Psoas muscle (tissue), 8 donors: Measurements from ENCODE around the gene MAP1LC3B2. TPM values are rescaled to one million over a fixed set of nuclear protein-coding genes. Genes with fewer than 3 reads are reported as not detected.
A peak's percentile ranks its signal among the peaks of the same experiment; 100 is the strongest.

Experiments used
- ATAC-seq, 4 donors: fragments of 200-7000 bp; cut with Tn5 transposase; one replicate each; pipeline ENCODE4 v1.9.1; 2020; ENCODE audit warnings: moderate library complexity in 3 of 4, mild to moderate bottlenecking in 2 of 4
- DNase-seq, 2 donors: peaks; one replicate each; pipeline ENCODE4 v3.0.0-alpha.2; 2020
- H3K27ac ChIP-seq: fragments of 200-600 bp; one replicate; pipeline ENCODE4 v1.8.0; 2022
- H3K27me3 ChIP-seq, 3 donors: fragments of 200-600 bp in 1 of 3; one replicate each; pipeline versions ENCODE4 v1.6.1 to v1.8.0; 2013 to 2022; ENCODE audit warnings: low read length in 2 of 3, mild to moderate bottlenecking in 2 of 3, moderate library complexity in 1 of 3; ENCODE audit not compliant: insufficient read depth in 3 of 3
- H3K36me3 ChIP-seq, 2 donors: fragments of 200-600 bp in 1 of 2; one replicate each; pipeline versions ENCODE4 v1.6.1 to v1.8.0; 2013 to 2022; ENCODE audit warnings: low read depth in 1 of 2, mild to moderate bottlenecking in 1 of 2, moderate library complexity in 1 of 2; ENCODE audit not compliant: insufficient read depth in 1 of 2
- H3K4me1 ChIP-seq: fragments of 200-600 bp; one replicate; pipeline ENCODE4 v1.8.0; 2022
- H3K4me3 ChIP-seq: fragments of 200-600 bp; one replicate; pipeline ENCODE4 v1.8.0; 2022; ENCODE audit warnings: mild to moderate bottlenecking
- H3K9me3 ChIP-seq: fragments of 200-600 bp; one replicate; pipeline ENCODE4 v1.8.0; 2022
- WGBS, 3 donors: extraction: QIAGEN DNeasy Blood & Tissue Kit; methylation state at CpG; one replicate each; pipeline versions ENCODE4 v1.1.6 to v1.1.7; 2013; 5-methylcytosine and 5-hydroxymethylcytosine counted together
- intact Hi-C, 2 donors: fragments of 100-400 bp; cut with DNase I; formaldehyde crosslinking; loops; one replicate each; pipeline versions ENCODE4 v1.11.0 to v1.14.2; 2022
- polyA plus RNA-seq, 3 donors: library from polyadenylated mRNA; stranded (reverse); fragments of 200-250 nt; gene quantifications; one replicate each; pipeline ENCODE4 v1.2.3, GENCODE V29; 2013
- total RNA-seq, 4 donors: library from RNA; stranded (reverse); fragmentation: NEBNext Ultra II Directional in 2 of 4; extraction: Animal tissue kit (Norgen Biotek cat#: 25700) in 2 of 4; gene quantifications; one replicate each; pipeline versions ENCODE4 v1.2.1 to v1.2.4, GENCODE V29; 2021 to 2023
- TF ChIP-seq, protein P1 (sequence below): fragments of 200-600 bp; IDR thresholded peaks from one replicate; pipeline ENCODE4 v1.8.0; 2022; ENCODE audit warnings: antibody characterized with exemption
- donor health status: healthy with polysubstance abuse.
- donor health status: DM: no; HTN: no; CAD: no; lungs with moderate emphysema.
- donor health status: Bipolar disorder and iron deficiency.
- donor health status: healthy.
- donor health status: DM: yes; HTN: yes; CAD: no.
- donor health status: DM: no; HTN: no; CAD: no.
- donor health status: DM: no; HTN: no; CAD: no.
- donor health status: DM: yes; HTN: yes; CAD: no.

Gene MAP1LC3B2
- total and polyA plus RNA-seq, 7 donors: 1.4 to 9.2 (median 2.3) TPM

DNA sequence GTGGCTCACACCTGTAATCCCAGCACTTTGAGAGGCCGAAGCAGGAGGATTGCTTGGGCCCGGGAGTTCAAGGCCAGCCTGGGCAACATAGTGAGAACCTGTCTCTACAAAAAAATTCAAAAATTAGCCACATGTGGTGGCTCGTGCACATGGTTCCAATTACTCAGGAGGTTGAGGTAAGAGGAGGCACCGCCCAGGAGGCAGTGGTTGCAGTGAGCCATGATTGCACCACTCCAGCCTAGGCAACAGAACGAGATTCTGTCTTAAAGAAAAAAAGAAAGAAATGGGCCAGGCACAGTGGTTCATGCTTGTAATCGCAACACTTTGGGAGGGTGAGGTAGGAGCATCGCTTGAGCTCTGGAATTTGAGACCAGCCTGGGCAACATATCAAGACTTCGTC lies 33.5 kb downstream of the MAP1LC3B2 start:
- intact Hi-C loops: loop anchor here in 1 of 2 donors (5.0 kb wide), 1 partner anchor 310 kb away; no protein-coding TSS in a partner anchor
- ATAC-seq (no peak), DNase-seq (peak in 1 of 2 donors; percentile 36)
- peaks cover 6% of the 10 kb centered on the region for H3K4me1 ChIP-seq
- H3K27me3 ChIP-seq: no peaks in the 10 kb centered on the region
- no peak overlapping the region for H3K27ac ChIP-seq
- H3K36me3 ChIP-seq: no peaks in the 10 kb centered on the region
- H3K9me3 ChIP-seq: no peaks in the 10 kb centered on the region
- TF ChIP-seq, protein P1, sequence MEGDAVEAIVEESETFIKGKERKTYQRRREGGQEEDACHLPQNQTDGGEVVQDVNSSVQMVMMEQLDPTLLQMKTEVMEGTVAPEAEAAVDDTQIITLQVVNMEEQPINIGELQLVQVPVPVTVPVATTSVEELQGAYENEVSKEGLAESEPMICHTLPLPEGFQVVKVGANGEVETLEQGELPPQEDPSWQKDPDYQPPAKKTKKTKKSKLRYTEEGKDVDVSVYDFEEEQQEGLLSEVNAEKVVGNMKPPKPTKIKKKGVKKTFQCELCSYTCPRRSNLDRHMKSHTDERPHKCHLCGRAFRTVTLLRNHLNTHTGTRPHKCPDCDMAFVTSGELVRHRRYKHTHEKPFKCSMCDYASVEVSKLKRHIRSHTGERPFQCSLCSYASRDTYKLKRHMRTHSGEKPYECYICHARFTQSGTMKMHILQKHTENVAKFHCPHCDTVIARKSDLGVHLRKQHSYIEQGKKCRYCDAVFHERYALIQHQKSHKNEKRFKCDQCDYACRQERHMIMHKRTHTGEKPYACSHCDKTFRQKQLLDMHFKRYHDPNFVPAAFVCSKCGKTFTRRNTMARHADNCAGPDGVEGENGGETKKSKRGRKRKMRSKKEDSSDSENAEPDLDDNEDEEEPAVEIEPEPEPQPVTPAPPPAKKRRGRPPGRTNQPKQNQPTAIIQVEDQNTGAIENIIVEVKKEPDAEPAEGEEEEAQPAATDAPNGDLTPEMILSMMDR: no peak
- H3K4me3 ChIP-seq: no peak overlapping the region
- WGBS, 3 donors: 72 to 78% (median 72%) methylated on average over 8 of the region's 8 CpGs

DNA sequence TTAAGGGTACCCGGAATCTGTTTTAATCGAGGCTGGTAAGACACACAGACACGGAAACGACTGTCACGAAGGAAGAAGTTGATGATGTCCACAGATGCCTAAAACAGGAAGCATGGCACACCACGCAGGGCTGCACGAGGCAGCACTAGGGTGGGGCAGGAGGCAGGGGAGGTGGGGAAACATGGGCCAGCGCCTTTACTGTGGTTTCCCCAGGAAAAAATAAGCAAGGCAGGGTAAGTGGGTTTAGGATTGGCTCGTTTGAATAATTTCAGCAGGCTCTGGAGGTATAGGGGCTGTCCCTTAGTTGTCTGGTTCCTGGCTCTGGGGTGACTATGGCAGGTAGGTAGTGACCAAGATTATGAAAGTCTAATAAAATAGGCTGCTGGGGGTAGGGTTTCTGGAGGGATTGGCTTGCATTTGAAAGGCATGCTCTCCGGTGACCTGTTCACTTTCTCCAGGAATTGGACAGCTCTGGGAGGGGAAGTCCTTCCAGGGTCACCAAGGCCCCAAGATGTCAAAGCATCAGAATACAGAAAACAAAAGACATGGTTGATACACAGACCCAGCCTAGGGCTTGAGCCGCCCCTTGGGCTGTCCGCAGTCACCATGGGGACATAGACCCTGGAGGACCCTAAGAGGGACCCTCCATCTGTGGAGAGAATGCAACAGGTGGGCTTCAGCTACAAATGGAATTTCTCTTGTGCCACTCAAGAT lies 35.3 kb downstream of the MAP1LC3B2 start:
- H3K27me3 ChIP-seq: no peaks in the 10 kb centered on the region
- H3K27ac ChIP-seq: no peak overlapping the region
- intact Hi-C loops: loop anchor here in 1 of 2 donors (5.0 kb wide), 1 partner anchor 312 kb away; no protein-coding TSS in a partner anchor
- peaks cover 19% of the 10 kb centered on the region for H3K4me1 ChIP-seq
- H3K9me3 ChIP-seq: no peaks in the 10 kb centered on the region
- TF ChIP-seq, protein P1: no peak
- no peaks in the 10 kb centered on the region for H3K36me3 ChIP-seq
- 80 to 82% (median 82%) methylated on average over 12 of the region's 12 CpGs for WGBS, 3 donors
- H3K4me3 ChIP-seq: no peak overlapping the region
- ATAC-seq (peak in 1 of 4 donors; percentile 18), DNase-seq (peak in 1 of 2 donors; percentile 59)

DNA sequence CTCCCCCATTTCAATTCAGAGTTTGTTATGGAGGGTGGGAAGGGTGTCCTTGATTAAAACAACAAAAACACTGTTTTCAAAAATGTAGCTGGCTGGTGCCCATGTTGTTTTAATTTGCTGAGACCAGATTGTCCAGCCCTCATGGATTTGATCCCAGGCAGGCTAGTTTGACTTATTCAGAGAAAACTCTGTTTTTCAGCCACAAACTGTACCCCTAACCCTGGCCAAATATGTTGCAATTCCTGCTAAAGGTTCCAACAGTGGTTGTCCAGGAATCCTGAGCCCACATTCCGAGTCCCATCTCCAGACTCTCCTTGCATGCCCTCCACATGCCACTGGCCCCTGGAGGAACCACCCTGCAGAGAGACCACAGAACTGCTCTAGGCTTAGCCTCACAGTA lies 36.0 kb downstream of the MAP1LC3B2 start:
- H3K36me3 ChIP-seq: no peaks in the 10 kb centered on the region
- peaks cover 22% of the 10 kb centered on the region for H3K4me1 ChIP-seq
- WGBS, 3 donors: 0 to 23% (median 14%) methylated on average over 1 of the region's 1 CpG
- intact Hi-C loops: no loop called here
- H3K27me3 ChIP-seq: no peaks in the 10 kb centered on the region
- no peak for DNase-seq
- ATAC-seq: no peak
- H3K9me3 ChIP-seq: no peaks in the 10 kb centered on the region
- TF ChIP-seq, protein P1: no peak
- H3K4me3 ChIP-seq: no peak overlapping the region
- no peak overlapping the region for H3K27ac ChIP-seq

DNA sequence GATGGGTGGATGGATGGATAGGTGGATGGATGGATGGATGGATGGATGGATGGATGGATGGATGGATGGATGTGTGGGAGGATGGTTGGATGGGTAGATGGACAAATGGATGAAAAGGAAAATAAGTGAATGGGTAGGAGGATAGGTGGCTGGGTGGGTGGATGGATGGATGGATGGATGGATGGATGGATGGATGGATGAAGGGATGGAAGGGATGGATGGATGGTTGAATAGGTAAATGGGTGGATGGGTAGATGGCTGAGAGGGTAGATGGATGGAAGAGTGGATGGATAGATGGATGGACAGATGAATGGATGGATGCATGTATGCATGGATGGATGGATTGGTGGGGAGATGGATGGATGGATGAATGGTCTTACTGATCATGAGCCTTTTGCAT lies 36.5 kb downstream of the MAP1LC3B2 start:
- H3K36me3 ChIP-seq: no peaks in the 10 kb centered on the region
- H3K27ac ChIP-seq: no peak overlapping the region
- intact Hi-C loops: no loop called here
- peaks cover 22% of the 10 kb centered on the region for H3K4me1 ChIP-seq
- no peaks in the 10 kb centered on the region for H3K27me3 ChIP-seq
- TF ChIP-seq, protein P1: no peak
- no peaks in the 10 kb centered on the region for H3K9me3 ChIP-seq
- ATAC-seq (no peak), DNase-seq (no peak)
- no peak overlapping the region for H3K4me3 ChIP-seq
